ENCODE results near the gene TCF4.

TCF4 gene

GRCh38 chr18:55577812-55578539, 10.0 kb downstream of the TCF4 start:
- Histone ChIP-seq H3K9ac (ENCODE audit: low read depth, low read length) (no peak overlapping the region), H3K36me3 (ENCODE audit: insufficient read depth, low read length) (peaks cover 6% of the 10 kb centered on the region; the same call in 1 of the 2 replicates), H3K4me1 (ENCODE audit: insufficient read depth, low read length) (peaks cover 50% of the 10 kb centered on the region), H3K9me3 (ENCODE audit: control insufficient read depth, insufficient read depth, low read length) (no peaks in the 10 kb centered on the region)

GRCh38 chr18:55576001-55576400, 12.0 kb downstream of the TCF4 start:
- H3K36me3 ChIP-seq (ENCODE audit: insufficient read depth, low read length) = peaks cover 6% of the 10 kb centered on the region; the same call in 1 of the 2 replicates
- no peaks in the 10 kb centered on the region for H3K9me3 ChIP-seq (ENCODE audit: control insufficient read depth, insufficient read depth, low read length)
- no peak overlapping the region for H3K9ac ChIP-seq (ENCODE audit: low read depth, low read length)
- H3K4me1 ChIP-seq (ENCODE audit: insufficient read depth, low read length) = peaks cover 34% of the 10 kb centered on the region; the same call in 1 of the 2 replicates

- peaks cover 27% of the 10 kb centered on the region; the same call in 1 of the 2 replicates for H3K4me1 ChIP-seq (ENCODE audit: insufficient read depth, low read length)
- H3K36me3 ChIP-seq (ENCODE audit: insufficient read depth, low read length) = peaks cover 6% of the 10 kb centered on the region; the same call in 1 of the 2 replicates
Measured at GRCh38 chr18:55575066-55575465, 12.9 kb downstream of the TCF4 start.

DNA sequence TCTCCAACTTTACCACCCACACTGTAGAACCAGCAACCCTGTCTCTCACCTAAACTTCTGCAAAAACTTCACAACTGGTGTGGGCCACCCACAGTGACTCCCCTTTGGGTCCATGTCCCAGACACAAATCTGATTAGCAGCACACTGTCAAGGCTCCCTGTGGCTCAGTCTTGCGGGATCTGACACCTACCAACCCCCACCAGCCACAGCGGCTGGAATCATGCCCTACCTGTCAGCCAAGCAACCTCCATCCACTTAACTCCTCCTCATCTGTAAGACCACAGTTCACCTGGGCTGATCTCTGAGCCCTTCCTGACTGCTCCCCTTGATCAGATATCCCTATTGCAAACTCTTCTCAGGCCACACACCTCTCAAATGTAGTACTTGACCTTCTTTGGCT, 14.6 kb downstream of the TCF4 start:
- peaks cover 6% of the 10 kb centered on the region; the same call in 1 of the 2 replicates for H3K36me3 ChIP-seq (ENCODE audit: insufficient read depth, low read length)
- H3K9ac ChIP-seq (ENCODE audit: low read depth, low read length) = no peak overlapping the region
- H3K9me3 ChIP-seq (ENCODE audit: control insufficient read depth, insufficient read depth, low read length) = no peaks in the 10 kb centered on the region
- peaks cover 16% of the 10 kb centered on the region; the same call in 1 of the 2 replicates for H3K4me1 ChIP-seq (ENCODE audit: insufficient read depth, low read length)

More at GRCh38 chr18:55575066-55575465, 12.9 kb downstream of the TCF4 start:
- no peak overlapping the region for H3K9ac ChIP-seq (ENCODE audit: low read depth, low read length)
- no peaks in the 10 kb centered on the region for H3K9me3 ChIP-seq (ENCODE audit: control insufficient read depth, insufficient read depth, low read length)

GRCh38 chr18:55570966-55571365, 17.0 kb downstream of the TCF4 start:
- no peak overlapping the region for H3K9ac ChIP-seq (ENCODE audit: low read depth, low read length)
- H3K9me3 ChIP-seq (ENCODE audit: control insufficient read depth, insufficient read depth, low read length) = no peaks in the 10 kb centered on the region
- peaks cover 6% of the 10 kb centered on the region; the same call in 1 of the 2 replicates for H3K4me1 ChIP-seq (ENCODE audit: insufficient read depth, low read length)
- H3K36me3 ChIP-seq (ENCODE audit: insufficient read depth, low read length) = peaks cover 1% of the 10 kb centered on the region; the same call in 1 of the 2 replicates

DNA sequence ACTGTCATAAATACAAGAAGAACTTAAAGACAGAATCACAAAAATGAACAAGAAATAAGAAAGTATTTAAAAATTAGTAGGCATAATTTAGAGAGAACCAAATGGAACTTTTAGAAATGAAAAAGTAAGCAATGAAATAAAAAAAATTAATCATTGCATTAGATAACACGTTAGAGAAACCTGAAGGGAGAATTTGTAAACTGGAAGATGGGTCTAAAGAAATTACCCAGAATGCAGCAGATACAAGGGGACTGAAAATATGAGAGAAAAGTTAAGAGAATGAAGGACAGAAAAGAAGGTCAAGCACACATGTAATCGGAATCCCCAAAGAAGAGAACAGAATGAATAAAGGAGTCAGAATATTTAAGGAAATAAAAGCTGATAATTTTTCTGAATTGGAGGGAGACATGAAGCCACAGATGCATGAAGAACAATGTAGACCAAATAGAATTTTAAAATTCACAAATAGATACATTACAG, 21.5 kb downstream of the TCF4 start:
- Histone ChIP-seq H3K36me3 (ENCODE audit: insufficient read depth, low read length) (no peaks in the 10 kb centered on the region; the same call in 1 of the 2 replicates), H3K9ac (ENCODE audit: low read depth, low read length) (no peak overlapping the region), H3K9me3 (ENCODE audit: control insufficient read depth, insufficient read depth, low read length) (no peaks in the 10 kb centered on the region), H3K4me1 (ENCODE audit: insufficient read depth, low read length) (no peaks in the 10 kb centered on the region)

DNA sequence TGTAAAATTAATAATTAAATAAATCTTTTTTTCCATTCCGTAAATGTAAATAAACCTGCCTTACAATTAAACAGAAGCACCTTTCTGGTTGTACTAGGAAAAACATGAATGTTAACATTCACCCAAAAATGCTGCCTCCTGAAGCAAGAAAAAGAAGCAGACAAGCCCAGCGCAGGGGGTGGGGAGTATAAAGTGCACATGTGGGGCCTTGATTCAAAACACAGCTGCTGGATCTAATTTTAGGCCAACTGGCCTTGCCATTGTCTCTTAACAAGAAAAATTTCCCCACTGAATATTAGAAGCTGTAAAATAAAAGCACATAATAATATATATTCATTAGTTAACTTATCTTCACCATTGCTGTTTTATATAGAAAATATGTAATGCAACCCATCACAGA, 28.3 kb downstream of the TCF4 start:
- Histone ChIP-seq H3K9me3 (ENCODE audit: control insufficient read depth, insufficient read depth, low read length) (no peaks in the 10 kb centered on the region), H3K9ac (ENCODE audit: low read depth, low read length) (no peak overlapping the region), H3K36me3 (ENCODE audit: insufficient read depth, low read length) (no peaks in the 10 kb centered on the region)

DNA sequence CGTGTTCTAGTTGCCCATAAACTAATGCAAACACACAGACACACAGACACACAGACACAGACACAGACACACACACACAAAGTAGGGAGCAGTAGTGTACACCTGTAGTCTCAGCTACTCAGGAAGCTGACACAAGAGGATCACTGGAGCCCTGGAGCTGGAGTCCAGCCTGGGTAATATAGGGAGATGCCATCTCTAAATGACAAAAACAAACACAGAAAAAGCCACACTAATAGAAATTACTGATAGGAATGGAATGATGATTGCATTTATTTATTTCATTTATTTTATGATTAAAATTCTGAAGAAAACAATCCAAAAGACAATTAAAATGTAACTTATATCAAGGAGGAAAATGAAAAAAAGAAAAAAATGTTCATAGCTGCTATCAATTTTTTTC, 30.8 kb downstream of the TCF4 start:
- no peaks in the 10 kb centered on the region for H3K9me3 ChIP-seq (ENCODE audit: control insufficient read depth, insufficient read depth, low read length)
- no peaks in the 10 kb centered on the region for H3K4me1 ChIP-seq (ENCODE audit: insufficient read depth, low read length)
- no peaks in the 10 kb centered on the region for H3K36me3 ChIP-seq (ENCODE audit: insufficient read depth, low read length)
- H3K9ac ChIP-seq (ENCODE audit: low read depth, low read length) = no peak overlapping the region

More for the DNA sequence above, 28.3 kb downstream of the TCF4 start:
- no peaks in the 10 kb centered on the region for H3K4me1 ChIP-seq (ENCODE audit: insufficient read depth, low read length)

DNA sequence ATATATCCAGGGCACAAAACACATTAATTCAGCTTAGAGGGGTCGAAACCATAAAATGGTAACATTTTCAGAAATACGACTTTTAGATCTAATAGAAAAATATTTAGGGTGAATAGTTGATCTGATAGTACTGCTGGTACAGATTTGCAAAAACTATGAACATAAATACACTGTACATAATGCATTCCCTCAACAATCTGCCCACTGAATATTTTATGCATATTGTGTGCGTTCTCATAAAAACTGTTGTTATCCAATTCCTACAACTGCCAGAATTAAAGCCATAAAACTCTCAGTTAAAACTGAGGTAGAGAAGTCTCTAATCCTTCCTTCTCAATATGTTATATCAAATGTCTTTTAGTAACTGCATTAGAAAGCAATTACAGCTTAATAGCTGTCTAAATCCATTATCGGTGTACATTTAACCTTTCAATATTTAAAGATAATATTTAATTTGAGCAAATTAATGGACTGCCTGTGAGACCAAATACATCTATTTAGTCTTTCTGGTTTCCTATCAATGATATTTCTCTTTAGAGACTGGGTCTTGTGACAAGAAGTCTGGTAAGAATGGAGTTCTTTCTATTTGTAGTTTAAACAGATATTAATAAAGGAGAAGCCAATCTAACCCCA, 32.5 kb downstream of the TCF4 start:
- Histone ChIP-seq H3K9me3 (ENCODE audit: control insufficient read depth, insufficient read depth, low read length) (no peaks in the 10 kb centered on the region), H3K9ac (ENCODE audit: low read depth, low read length) (no peak overlapping the region), H3K4me1 (ENCODE audit: insufficient read depth, low read length) (no peaks in the 10 kb centered on the region), H3K36me3 (ENCODE audit: insufficient read depth, low read length) (no peaks in the 10 kb centered on the region)

DNA sequence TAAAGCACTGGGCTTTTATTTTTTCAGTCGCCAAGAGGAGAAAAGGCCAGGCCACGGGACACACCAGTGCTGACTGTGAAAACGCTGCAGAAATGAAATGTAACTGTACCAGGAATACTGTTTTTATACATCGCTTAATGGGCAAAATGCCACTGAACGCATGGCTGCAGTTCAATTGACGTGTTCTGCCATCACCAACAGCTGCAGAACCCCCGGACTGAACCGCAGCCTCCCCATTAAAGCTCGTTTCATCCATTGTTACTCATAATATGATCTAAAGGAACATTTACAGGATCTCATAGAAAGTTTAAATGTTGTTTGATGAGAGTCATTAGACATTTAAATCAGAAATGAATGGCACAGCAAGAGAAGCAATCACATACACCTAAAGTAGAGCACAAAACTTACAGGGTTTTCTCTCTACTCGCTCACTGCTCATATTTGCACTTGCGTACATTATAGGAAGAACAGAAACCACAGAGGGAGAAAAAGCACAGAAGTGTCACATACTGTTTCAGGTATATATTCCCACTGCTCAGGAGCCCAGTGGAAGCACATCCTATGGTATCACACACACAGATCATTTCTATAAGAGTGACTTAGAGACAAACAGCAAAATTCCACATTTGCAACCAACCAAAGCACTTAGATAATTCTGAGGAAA, 35.3 kb downstream of the TCF4 start:
- H3K9ac ChIP-seq (ENCODE audit: low read depth, low read length) = no peak overlapping the region
- H3K9me3 ChIP-seq (ENCODE audit: control insufficient read depth, insufficient read depth, low read length) = no peaks in the 10 kb centered on the region
- peaks cover 9% of the 10 kb centered on the region for H3K4me1 ChIP-seq (ENCODE audit: insufficient read depth, low read length)
- H3K36me3 ChIP-seq (ENCODE audit: insufficient read depth, low read length) = no peaks in the 10 kb centered on the region

DNA sequence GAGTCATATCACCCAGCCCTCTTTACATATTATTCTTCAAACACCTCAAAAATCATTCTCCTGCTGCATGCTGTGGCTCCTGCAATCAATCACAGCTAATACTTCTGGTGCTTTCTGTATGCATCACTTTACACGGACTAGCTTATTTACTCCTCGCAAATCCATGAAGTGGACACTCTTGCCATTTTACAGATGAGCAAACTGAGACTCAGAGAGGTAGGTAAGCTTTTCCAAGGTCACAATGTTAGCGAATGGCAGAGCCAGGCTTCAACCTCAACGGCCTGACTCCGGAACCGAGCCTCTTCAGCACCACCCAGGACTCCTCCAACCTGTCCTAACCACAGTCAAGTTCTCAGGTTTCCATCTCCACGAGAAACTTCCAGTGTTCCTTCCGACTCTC, 36.8 kb downstream of the TCF4 start:
- Histone ChIP-seq H3K4me1 (ENCODE audit: insufficient read depth, low read length) (peaks cover 15% of the 10 kb centered on the region), H3K36me3 (ENCODE audit: insufficient read depth, low read length) (no peaks in the 10 kb centered on the region), H3K9me3 (ENCODE audit: control insufficient read depth, insufficient read depth, low read length) (no peaks in the 10 kb centered on the region), H3K9ac (ENCODE audit: low read depth, low read length) (no peak overlapping the region)

DNA sequence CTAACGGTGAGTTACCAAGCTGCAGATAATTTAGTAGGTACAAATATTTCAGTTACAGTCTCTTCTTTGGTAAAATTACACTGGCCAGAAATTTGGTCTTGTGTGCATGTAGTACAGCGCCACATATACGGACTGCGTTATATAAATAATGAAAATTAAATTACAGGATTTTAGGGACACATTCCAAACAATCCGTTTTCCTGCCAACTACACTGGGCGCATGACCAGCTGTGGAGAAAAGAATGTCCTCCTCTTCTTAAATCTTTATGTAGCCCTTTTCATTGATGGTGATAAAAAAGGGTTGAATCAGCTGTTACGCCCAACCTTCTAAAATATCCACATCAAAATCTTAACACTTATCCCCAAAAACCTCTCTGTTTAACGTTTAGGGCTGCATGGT, 37.5 kb downstream of the TCF4 start:
- Histone ChIP-seq H3K9ac (ENCODE audit: low read depth, low read length) (no peak overlapping the region), H3K4me1 (ENCODE audit: insufficient read depth, low read length) (peaks cover 15% of the 10 kb centered on the region), H3K9me3 (ENCODE audit: control insufficient read depth, insufficient read depth, low read length) (no peaks in the 10 kb centered on the region), H3K36me3 (ENCODE audit: insufficient read depth, low read length) (no peaks in the 10 kb centered on the region)

DNA sequence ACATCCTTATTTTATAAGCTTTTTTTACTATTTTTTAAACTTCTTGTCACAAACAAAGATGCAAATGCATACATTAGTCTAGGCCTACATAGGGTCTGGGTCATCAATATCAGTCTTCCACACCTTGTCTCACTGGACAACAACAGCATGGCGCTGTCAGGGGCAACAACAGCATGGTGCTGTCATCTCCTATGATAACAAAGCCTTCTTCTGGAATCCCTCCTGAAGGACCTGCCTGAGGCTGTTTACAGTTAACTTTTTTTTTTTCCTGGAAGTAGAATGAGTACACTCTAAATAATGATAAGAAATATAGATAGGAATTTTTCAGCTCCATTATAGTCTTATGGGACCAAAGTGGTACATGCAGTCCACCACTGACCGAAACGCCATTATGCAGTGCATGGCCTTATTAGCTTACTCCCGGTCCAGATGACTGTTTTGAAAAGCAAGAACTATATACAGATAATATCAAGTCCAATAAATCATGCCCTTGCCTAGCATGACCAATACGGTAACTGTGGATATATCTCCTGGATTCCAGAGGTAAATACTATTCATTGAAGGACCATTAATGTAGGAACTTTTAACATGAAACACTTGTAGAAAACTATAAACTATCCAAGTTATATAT, 38.4 kb downstream of the TCF4 start:
- Histone ChIP-seq H3K4me1 (ENCODE audit: insufficient read depth, low read length) (peaks cover 15% of the 10 kb centered on the region), H3K36me3 (ENCODE audit: insufficient read depth, low read length) (no peaks in the 10 kb centered on the region), H3K9ac (ENCODE audit: low read depth, low read length) (no peak overlapping the region), H3K9me3 (ENCODE audit: control insufficient read depth, insufficient read depth, low read length) (no peaks in the 10 kb centered on the region)

- no peak overlapping the region for H3K9ac ChIP-seq (ENCODE audit: low read depth, low read length)
- H3K9me3 ChIP-seq (ENCODE audit: control insufficient read depth, insufficient read depth, low read length) = no peaks in the 10 kb centered on the region
- peaks cover 15% of the 10 kb centered on the region for H3K4me1 ChIP-seq (ENCODE audit: insufficient read depth, low read length)
- no peaks in the 10 kb centered on the region for H3K36me3 ChIP-seq (ENCODE audit: insufficient read depth, low read length)
Measured at GRCh38 chr18:55547705-55548056, 40.3 kb downstream of the TCF4 start.
